NCI-H526 treated with DMSO at 0.1 percent for 48 hours (cell line): ENCODE results near the gene NCOR1.

Experiments used
- DNase-seq: peaks from one replicate; lab custom pipeline; 2025; lab: John Stamatoyannopoulos, UW

The NCOR1 gene

DNA sequence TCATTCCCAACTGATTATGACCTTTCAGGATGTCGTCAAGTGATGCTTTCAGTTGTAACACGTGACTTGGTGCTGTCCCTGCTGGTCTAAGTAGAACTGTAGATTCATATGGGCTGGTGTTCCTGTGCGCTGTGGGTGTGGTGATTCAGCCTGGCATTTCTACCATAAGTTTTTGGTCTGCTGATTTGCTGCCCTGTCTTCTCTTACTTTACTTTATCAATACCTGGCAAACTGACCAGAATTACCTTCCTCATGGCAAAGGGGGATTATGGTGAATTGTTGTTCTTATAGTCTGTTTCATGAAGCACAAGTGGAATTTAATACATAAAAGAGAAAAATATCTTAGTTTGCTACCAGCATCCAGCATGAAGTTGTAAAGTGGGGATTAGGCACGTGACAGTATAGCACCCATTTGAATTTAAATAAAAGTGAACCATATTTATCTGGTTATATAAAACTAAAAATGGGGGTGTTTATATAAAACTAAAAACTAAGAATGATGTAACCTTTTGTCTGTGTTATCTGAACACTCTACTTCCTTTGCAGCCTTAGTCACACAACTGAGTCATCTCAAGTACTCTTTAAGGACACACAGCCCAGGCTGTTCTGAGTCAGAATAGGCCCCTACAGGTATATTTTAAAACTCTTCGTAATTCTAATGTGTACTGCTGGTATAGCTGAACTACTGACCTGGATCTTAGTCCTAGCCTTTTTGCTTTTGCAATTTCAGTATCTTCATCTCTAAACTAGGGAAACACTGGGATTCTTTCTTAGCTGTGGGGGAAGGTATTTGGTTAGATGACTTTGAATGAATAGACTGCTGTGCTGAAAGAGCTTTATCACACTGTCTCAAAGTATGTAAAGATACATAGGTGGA is 187.4 kb downstream of the NCOR1 start:
- DNase-seq: no peak

DNA sequence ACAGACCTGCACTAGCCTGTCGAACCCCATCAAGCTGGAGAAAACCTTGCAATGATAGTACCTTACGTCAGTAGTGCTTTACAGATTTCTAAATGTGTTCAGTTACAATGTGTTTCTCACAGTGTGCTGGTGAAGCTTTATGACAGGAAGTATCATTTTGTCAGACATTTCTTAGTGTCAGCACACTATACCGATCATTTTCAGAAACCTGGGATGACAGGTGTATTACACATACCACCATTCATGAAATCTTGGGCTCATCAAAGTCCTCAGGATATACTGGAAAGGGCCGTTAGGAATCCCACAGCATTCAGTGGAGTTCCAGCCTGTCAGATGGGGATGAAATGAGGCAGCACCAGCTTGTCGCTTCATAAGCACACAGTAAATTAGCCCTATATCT is 188.4 kb downstream of the NCOR1 start:
- DNase-seq: no peak

DNA sequence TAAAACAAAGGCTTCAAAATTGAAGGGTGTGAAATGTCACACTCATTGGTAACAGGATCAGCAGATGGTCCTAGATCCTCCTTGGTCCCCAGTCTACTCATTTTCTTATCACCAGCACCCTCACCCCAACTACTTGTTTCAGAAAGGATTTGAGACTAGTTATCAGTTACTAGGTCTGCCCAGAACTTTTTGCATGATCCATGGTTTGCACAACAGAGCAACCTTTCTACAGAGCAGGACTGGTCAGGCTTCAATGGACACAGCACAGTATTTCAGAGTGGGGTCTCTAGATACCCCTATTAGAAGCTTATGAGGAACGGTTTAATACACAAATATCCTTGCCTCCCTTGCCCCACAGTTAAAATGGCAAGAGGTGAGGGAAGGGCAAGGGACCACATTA is 190.1 kb downstream of the NCOR1 start:
- DNase-seq: no peak

DNA sequence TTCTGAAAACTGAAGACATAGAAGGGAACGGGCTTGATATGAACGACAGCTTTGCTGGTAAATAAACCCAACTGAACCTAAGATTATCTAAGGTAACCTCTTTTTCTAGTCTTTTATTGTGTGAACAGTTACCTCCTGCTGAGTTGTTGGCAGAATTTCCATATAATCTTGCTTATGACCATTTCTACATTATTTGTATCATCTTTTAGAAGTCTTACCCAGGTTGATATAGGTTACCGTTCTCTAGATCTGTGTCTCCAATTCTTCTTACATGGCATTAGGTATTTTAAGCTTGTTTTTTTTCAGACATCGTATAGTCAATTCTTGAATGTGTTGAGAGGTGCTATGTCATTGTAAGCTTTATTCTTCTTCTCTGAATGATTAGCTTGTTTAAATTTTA is 191.5 kb downstream of the NCOR1 start:
- no peak for DNase-seq

DNA sequence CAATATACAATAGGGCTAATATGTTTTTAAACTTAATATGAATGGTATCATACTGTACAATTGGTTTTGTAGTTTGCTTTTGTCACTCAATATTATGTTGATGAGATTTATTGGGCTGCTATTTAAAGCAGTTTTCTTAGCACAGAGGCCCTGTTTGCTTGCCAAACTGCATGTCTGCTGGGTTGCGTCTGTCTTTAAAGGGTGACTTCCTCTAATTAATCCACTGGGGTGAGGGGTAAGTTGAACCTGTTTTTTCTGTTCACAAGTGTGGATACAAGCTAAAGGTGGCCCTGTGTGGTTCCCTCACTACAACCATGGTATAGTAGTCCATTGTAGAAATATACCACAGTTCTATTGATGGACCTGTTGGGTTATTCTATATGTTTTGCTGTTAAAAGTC is 196.0 kb downstream of the NCOR1 start:
- DNase-seq: no peak

DNA sequence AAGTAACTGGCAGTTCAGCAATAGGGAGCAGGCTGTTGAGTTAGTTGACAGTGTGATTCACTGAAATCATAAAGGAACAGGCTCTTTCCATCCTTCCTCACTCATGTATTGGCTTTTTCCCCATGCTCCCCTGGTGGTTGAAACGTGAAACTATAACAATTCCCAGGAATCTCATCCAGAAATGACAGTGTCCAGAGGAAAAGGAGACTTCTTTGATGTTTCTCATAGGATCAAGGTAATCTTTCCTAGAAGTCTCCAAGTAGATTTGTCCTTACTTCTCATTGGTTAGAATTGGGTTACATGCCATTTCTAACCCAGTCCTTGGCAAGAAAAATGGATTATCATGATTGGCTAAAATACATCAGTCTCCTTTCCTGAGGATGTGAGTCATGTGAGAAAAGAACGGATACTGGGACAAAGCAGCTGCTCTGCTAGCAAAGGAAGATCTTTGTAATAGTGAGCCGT is 201.4 kb downstream of the NCOR1 start:
- DNase-seq: peak; percentile 1

DNA sequence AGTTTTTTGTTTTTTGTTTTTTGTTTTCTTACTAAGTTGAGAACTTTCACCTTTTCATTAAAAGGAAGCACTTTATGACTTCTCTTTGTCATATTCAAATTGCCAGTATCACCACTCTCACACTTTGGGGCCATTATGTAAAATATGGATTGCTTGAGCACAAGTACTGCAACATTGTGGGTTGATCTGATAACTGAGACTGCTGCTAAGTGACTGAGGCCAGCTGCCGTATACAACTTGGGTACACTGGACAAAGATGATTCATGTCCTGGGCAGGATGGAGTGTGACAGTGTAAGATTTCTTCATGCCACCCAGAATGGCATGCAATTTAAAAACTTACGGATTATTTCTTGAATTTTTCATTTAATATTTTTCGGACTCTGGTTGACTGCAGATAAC is 207.9 kb downstream of the NCOR1 start:
- DNase-seq: no peak

DNA sequence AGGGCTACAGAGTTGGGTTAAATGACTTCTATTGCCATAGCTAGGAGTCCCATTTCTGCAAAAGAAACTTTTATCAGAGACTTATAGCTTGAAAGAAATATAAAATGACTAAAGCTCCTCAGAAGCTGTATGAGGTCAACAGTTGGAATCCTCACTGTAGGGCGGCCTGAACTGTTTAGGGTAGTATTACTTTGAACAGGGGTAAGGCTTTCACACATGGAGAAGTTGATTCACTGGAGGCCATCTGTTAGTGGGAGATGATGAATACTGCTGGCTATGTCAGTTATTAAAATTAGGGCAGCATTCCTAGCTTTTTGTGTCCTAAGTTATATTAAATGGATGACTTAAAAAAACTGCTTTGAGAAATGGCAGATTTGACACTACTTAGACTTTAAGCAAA is 209.7 kb downstream of the NCOR1 start:
- no peak for DNase-seq

DNA sequence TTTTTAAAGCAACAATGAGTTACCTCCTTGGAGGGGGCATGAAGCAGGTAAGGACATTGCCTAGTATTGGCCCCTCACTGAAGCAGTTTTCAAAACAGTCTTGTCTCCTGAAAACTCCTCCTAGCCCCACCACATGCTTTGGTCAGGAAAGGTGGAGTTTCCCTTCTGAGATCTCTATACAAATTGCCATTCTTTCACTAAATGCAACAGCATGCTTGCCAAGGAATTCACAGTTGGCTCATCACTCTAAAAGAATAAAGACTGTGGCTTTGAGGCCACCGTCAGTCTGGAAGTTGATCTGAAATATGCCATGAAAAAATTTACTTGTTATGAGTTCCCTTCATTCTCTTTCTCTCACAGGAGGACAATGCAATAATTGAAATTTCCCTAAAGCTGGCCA is 211.5 kb downstream of the NCOR1 start:
- DNase-seq: no peak

DNA sequence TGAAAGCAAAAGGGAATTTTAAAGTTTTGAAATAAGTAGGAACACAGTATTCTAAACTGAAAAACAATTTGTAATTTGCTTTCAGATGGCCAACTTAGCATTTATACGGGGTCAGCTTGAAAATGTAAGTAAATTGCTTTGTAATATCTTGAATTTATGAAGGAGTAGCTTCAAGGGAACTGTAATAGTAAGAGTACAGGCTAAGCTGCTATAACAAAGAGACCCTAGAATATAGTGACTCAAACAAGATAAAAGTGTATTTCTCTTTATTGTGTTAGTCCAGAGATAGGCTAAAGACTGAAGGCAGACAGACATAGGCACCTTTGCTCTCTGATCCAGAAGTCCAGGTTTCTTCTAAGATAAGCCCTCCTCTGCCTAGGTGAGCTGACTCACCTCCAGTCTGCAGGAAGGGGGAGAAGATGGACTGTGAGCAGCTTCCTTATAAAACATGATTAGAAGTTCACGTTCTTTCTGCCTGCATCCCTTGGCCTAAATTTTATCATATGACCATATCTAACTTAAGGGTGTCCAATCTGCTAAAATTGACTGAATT is 212.6 kb downstream of the NCOR1 start:
- no peak for DNase-seq

DNA sequence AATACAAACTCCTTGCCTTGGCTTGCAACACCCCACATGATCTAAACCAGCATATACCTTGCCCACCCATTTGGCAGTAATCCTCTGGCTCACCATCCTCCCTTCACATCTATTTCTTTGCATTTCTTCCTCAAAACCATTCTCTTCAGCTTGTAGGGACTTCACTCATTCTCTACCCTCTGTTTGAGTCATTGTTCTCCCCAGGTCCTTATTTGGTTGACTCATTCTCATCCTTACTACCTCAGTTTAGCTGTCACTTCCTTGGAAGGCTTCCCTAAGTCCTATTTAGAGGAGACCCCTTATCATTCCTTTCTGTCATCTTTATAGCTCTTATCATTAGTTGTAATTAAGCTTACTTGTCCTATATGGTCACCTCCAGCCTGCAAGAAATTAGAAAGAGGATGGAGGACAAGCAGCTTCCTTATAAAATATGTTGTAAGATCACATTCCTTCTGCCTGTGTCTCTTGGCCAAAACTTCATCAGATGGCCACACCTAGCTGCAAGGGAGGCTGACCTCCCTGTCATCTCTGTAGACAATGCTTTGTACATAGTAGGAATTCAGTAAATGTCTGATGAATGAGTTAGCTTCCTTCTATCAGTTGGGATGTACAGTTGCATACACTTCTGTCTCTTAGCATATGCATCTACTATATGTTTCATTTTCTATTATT is 214.0 kb downstream of the NCOR1 start:
- no peak for DNase-seq

DNA sequence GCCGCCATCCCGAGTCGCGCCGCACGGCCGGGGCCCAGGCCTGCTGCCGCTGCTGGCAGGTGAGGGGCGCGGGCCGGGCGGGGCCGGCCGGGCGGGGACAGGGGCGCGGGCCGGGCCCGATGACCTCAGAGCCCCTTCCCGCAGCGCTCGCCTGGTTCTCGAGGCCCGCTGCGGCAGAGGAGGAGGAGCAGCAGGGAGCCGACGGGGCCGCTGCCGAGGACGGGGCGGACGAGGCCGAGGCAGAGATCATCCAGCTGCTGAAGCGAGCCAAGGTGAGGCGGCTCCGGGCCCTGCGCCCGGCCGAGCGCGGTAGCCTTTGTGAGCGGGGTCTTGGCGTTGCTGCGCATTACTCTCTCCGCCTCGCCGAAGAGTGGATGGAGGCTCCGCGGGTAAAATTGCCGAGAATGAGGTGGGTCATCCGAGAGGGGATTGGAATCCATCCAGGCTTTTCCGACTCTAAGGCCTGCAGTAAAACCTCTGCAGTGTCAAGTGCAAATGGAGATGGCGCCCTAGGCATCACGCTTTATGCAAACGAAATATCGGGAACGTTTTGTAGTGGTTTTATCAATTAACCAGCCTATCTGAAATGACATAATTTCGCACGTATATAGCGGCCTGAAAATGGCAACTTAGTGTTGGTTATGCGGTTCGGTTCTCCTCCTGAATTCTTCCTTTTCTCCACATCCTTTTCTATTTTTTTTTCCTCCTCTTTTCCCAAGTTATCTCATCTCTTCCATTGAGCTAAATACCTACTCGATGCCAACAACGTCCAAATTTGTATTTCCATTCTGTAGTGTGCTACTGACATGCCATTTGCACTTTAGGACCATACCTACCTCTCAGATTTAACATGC is 215.1 kb downstream of the NCOR1 start:
- peak; percentile 3 for DNase-seq

DNA sequence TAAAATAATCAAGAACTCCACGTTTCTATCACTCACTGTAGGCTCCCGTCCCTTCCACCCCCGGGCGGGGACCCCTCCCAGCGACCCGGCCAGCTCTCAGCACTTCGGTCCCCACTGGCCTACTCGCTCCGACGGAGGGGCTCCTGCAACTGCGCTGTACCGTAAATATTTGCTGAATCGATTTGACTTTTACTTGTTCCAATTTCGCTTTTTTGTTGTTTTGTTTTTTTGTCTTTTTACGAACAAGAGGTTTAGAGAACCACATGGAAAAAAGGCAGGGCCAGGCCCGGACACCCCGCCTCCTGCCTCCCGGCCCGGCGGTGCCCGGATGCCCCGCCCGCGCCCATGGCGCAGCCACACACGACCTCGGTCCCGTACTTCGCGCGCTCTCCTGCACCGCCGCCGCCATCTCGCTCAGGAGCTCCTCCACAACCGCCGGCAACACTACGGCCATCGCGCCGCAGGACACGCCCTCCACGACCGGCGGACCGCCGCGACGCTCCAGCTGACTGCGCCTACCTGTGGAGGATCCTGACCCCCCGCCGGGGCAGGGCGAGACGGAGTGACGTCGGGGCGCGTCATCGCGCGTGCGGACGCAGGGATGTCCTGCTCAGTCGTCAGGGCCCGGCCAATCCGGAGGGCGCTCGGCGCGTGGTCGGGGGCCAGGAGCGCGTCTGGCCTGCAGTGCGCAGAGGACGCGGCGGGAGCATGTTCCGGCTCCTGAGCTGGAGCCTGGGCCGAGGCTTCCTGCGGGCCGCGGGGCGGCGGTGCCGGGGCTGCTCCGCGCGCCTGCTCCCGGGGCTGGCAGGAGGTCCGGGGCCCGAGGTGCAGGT is 216.0 kb downstream of the NCOR1 start, which contains the start of the genes TTC19 and ZSWIM7:
Gene TTC19 (plus strand): TSS at position 684 of the 833 bp plus-strand sequence. CDS start 25 bp downstream, at position 709.
Gene ZSWIM7 (minus strand): TSS at position 564 of the 833 bp plus-strand sequence. CDS start 110 bp downstream, at position 454.
- peak; percentile 79 for DNase-seq

DNA sequence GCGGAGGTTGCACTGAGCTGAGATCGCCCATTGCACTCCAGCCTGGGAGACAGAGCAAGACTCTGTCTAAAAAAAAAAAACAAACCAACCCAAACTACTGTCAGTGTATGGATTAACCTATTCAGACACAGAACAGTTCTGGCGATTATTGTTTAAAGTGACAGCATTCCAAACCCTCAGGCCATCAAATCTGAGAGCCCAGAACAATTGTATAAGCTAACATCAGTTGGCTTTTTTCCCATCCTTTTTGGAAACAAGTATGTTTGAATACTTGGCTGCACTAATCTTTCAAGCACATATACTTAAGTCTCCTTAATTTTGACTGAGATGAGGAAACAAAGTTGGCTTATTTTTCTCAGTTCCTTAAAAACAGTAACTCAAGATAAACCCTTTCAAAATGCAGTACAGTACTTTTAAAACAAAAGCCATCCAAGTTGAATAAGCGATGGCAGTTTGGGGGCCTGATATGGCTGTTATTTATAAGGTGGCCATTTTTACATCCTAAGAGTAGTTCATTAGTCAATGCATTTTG is 217.2 kb downstream of the NCOR1 start:
- no peak for DNase-seq

DNA sequence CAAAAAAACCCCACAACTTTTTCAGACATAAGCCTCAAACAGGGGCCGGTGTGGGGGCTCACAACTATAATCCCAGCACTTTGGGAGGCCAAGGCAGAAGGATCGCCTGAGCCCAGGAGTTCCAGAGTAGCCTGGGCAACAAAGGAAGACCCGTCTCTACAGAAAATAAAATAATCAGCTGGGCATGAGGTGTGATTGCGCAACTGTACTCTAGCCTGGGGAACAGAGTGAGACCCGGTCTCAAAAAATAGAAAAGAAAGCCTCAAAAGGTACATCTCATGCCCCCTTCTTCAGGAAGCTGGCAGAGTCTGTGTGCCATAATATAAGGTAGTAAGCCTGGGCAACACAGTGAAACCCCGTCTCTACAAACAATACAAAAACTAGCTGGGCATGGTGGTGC is 219.0 kb downstream of the NCOR1 start:
- no peak for DNase-seq

DNA sequence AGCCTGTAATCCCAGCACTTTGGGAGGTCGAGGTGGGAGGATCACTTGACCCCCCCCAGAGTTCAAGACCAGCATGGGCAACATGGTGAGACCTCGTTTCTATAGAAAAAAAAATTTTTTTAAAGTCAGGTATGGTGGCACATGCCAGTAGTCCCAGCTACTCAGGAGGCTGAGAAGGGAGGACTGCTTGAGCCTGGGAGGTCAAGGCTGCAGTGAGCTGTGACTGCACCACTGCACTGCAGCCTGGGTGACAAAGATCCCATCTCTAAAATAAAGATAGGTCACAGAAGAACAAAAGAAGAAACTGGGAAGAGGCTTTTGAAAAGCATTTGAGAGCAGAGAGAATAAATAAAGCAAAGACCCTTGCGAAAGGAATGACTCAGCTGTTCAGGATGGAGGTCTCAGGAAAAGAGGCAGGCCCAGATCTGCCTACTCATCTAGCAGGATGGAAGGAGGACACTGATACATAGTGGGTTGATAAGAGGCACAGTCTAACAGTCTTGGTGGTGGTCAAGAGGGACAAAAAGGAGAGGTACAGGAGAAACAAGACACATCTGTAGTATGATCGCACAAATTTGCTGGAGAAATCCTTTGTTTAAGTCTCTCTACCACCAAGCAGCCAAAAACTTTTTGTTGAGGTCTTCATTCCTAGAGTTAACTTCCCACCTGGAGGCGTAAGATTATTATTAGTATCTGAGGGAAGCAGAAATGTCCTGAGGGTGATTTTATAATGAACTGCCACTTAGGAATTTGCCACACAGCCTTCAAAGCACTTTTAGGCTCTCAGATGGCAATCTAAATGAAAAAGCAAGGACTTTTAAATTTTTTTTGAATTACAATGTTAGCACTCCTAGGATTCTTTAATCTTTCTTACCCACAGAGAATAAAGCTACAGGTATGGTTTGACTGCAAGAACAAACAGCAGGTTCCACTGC is 233.4 kb downstream of the NCOR1 start:
- no peak for DNase-seq

DNA sequence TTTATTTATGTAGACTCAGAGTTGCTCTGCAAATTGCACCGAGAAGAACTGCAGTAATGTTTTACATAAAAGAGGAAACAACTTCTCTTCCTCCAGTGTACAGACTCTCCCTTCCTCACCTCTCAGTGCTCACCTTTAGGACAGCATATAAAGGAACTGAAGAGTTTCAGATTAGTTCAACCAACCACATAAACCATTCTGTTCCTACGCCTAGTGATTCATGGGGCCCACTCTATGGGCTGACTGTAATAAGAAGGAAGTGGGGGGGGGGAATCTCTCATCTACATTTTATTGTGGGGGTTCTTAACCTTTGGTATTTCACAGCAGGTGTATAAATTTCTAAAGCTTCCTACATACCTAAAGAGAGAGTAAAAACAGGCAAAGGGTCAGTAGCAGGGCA is 234.1 kb downstream of the NCOR1 start:
- no peak for DNase-seq
